HepG2 (cell line): ENCODE measurements around the gene HID1. TPM values are rescaled to one million over a fixed set of nuclear protein-coding genes. Genes with fewer than 3 reads are reported as not detected.

ENCODE experiments used
- PAXIP1 ChIP-seq: sonication (generic); formaldehyde crosslinking; conservative IDR thresholded peaks from 2 replicates; pipeline ENCODE4 v1.4.0; 2020; ENCODE audit warnings: mild to moderate bottlenecking, missing genetic modification reagents, moderate library complexity
- REPIN1 ChIP-seq: sonication (generic); formaldehyde crosslinking; IDR thresholded peaks from 2 replicates; pipeline ENCODE4 v1.8.0; 2022; ENCODE audit warnings: missing genetic modification reagents, low read depth, mild to moderate bottlenecking, borderline replicate concordance
- SAFB2 ChIP-seq: sonication (generic); formaldehyde crosslinking; IDR thresholded peaks from 2 replicates; pipeline ENCODE4 v1.5.1; 2020; ENCODE audit warnings: missing genetic modification reagents, low read depth, mild to moderate bottlenecking, borderline replicate concordance
- SSRP1 ChIP-seq: IDR thresholded peaks from 2 replicates; pipeline ENCODE4 v1.6.1; 2016; ENCODE audit warnings: control low read depth
- ZNF407 ChIP-seq: sonication (generic); formaldehyde crosslinking; IDR thresholded peaks from one replicate; pipeline ENCODE4 v1.5.1; 2020; ENCODE audit warnings: mild to moderate bottlenecking, missing genetic modification reagents; ENCODE audit errors: not compliant biosample characterization
- ZNF484 ChIP-seq: sonication (generic); formaldehyde crosslinking; IDR thresholded peaks from 2 replicates; pipeline ENCODE4 v1.5.1; 2020; ENCODE audit warnings: mild to moderate bottlenecking, low read depth, missing genetic modification reagents, borderline replicate concordance
- polyA plus RNA-seq, 8 experiments: library from polyadenylated mRNA; depleted of rRNA in 3 of 8; stranded (reverse) in 7 of 8; unstranded in 1 of 8; fragments of >200 nt; fragmentation: Illumina TruSeq in 4 of 8; extraction: Trizol in 4 of 8; gene quantifications; 2 replicates each; pipeline versions ENCODE4 v1.2.1 to v1.2.3, GENCODE V29; 2011 to 2016; ENCODE audit warnings: low read depth in 4 of 8, missing spikeins in 1 of 8, mixed read lengths in 1 of 8; ENCODE audit not compliant: insufficient read depth in 1 of 8
- total RNA-seq, 5 experiments: library from RNA; depleted of rRNA; stranded (reverse); fragments of >200 nt; fragmentation: Illumina TruSeq; extraction: Trizol; gene quantifications; 2 replicates each; pipeline ENCODE4 v1.2.3, GENCODE V29; 2016; ENCODE audit warnings: low read depth in 1 of 5

HID1 gene
- total and polyA plus RNA-seq, 2 of the 13 experiments (the other 11 are each of a cell fraction or from before 2014, with no cell fraction given) = 2.1 to 10.6 TPM

GRCh38 chr17:75012346-75013091, 40.0 kb upstream of the HID1 start, which contains the start of gene MRPL58 (continued):
- TF ChIP-seq PAXIP1 (peak; percentile 68), ZNF484 (CRISPR knock-in tag) (0 out of 2 replicates have a peak, but pooled peaks have one; percentile 65), ZNF407 (CRISPR knock-in tag) (peak; percentile 87), SAFB2 (CRISPR knock-in tag) (peak; percentile 96), REPIN1 (peak; percentile 96), SSRP1 (CRISPR knock-in tag) (0 out of 2 replicates have a peak, but pooled peaks have one; percentile 69)
